ENCODE measurements around the gene PCYT1A. TPM values are rescaled to one million over a fixed set of nuclear protein-coding genes. Genes with fewer than 3 reads are reported as not detected.

The PCYT1A gene
- total and polyA plus RNA-seq, 8 donors: 11.8 to 127 (median 38.3) TPM

DNA sequence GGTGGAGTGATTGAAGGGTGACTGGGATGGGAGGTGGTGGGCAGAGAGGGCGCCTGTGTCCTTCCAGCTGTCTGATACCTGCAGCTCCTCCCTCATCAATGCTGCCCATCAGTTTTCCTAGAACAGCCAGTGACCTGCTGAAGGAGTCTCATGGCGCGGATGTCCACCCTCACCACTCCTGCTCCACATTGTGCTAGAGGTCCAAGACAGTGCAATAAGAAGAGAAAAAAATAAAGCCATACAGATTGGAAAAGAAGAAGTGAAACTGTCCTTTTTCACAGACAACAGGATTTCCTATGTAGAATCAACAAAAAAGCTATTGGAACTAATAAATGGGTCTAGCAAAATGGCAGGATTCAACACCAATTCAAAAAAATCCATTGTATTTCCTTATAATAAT, 83.7 kb downstream of the PCYT1A start:
- H3K4me1 ChIP-seq: peaks cover 0 to 29% (median 8%) of the 10 kb centered on the region in 4 donors
- no peak for DNase-seq
- H3K36me3 ChIP-seq: no peaks in the 10 kb centered on the region
- H3K27ac ChIP-seq: no peak overlapping the region
- H3K27me3 ChIP-seq: peaks cover 0 to 32% (median 3%) of the 10 kb centered on the region in 3 donors
- TF ChIP-seq POLR2A (IDR thresholded peaks at IDR 0.05): no peak
- no peak for TF ChIP-seq POLR2AphosphoS5 (IDR thresholded peaks at IDR 0.05)
- TF ChIP-seq, protein P1, sequence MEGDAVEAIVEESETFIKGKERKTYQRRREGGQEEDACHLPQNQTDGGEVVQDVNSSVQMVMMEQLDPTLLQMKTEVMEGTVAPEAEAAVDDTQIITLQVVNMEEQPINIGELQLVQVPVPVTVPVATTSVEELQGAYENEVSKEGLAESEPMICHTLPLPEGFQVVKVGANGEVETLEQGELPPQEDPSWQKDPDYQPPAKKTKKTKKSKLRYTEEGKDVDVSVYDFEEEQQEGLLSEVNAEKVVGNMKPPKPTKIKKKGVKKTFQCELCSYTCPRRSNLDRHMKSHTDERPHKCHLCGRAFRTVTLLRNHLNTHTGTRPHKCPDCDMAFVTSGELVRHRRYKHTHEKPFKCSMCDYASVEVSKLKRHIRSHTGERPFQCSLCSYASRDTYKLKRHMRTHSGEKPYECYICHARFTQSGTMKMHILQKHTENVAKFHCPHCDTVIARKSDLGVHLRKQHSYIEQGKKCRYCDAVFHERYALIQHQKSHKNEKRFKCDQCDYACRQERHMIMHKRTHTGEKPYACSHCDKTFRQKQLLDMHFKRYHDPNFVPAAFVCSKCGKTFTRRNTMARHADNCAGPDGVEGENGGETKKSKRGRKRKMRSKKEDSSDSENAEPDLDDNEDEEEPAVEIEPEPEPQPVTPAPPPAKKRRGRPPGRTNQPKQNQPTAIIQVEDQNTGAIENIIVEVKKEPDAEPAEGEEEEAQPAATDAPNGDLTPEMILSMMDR (IDR thresholded peaks at IDR 0.05): no peak
- TF ChIP-seq EP300 (IDR thresholded peaks at IDR 0.05): no peak
- peaks cover 0 to 4% (median 0%) of the 10 kb centered on the region in 4 donors for H3K9me3 ChIP-seq
- intact Hi-C loops (cut with DNase I; ENCODE audit: low total_unique reads): no loop called here
- H3K4me3 ChIP-seq: no peak overlapping the region
- WGBS, 5 donors: 69 to 97% (median 86%) methylated on average over 3 of the region's 3 CpGs

DNA sequence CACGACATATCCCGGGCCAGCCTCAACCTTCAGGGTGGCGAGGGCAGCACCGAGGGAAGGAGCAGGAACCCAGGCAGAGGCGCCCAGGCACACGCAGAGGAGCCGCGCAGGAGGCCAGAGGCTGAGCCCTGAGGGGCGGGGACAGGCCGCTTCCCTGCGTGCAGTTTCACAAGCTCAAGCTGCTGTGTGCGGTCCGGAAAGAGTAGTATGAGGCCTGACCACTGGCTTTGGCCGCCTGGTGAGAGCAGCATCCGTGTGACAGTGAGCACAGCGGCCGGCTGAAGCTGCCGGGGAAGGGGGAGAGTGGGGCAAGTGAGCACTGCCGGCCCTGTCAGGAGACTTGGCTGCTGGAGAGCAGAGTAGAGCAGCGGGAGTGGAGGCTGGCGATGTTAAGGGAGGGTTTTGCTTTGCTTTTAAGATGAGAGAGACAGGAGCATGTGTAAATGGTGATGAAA, 85.0 kb downstream of the PCYT1A start:
- peaks cover 0 to 26% (median 3%) of the 10 kb centered on the region in 3 donors for H3K27me3 ChIP-seq
- peak overlapping the region in 1 of 4 donors; percentile 9 for H3K4me3 ChIP-seq
- intact Hi-C loops (cut with DNase I; ENCODE audit: low total_unique reads): no loop called here
- WGBS, 5 donors: 34 to 65% (median 38%) methylated on average over 19 to 21 of the region's 21 CpGs
- peaks cover 0 to 23% (median 2%) of the 10 kb centered on the region in 4 donors for H3K4me1 ChIP-seq
- no peaks in the 10 kb centered on the region for H3K36me3 ChIP-seq
- DNase-seq: peak in 1 of 2 donors; percentile 67
- H3K27ac ChIP-seq: peak overlapping the region in 1 of 5 donors; percentile 26
- H3K9me3 ChIP-seq: peaks cover 0 to 4% (median 0%) of the 10 kb centered on the region in 4 donors
- TF ChIP-seq POLR2AphosphoS5 (IDR thresholded peaks at IDR 0.05) (no peak), POLR2A (IDR thresholded peaks at IDR 0.05) (no peak), EP300 (IDR thresholded peaks at IDR 0.05) (no peak)
- TF ChIP-seq, protein P1 (IDR thresholded peaks at IDR 0.05): no peak

DNA sequence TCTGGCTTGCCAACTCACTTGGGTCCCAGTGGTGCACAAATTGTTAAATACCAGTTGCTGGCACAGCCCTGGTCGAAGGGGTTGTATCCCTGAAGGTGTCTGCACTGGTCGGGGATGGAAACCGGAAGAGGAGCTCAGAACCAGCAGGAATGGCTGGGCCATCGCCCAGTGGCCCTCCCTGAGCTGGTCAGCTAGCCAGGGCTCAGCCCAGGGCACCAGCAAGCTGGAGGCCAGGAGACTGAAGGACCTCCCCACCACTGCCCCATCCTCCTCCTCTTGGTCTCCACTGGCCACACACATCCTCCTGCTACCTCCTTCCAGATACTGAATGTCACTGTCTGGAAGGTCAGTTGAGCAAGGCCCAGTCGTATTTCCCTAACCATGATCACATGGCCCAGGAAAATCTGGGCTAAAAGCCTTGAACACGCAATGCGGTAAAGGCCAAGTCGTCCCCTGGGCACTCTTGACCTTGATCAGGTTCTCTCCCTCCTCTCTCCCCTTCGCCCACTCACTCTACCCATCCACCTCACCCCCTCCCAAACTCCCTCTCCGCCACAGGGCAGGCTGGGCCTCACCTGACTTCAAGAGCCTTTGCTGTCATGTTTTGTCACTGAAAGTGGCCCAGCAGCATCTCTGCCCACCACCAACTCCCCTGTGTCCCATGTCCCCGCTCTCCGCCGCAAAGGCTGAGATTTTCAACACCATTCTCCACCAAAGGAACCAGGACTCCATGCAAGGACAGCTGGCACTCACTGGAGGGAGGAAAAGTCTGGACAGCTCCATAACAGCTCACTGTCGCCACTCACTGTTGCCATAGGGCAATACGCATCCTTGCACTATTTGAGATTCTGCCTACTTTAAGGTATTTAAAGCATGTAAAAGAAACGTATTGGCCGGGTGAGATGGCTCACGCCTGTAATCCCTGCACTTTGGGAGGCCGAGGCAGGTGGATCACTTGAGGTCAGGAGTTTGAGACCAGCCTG, 88.5 kb downstream of the PCYT1A start:
- peaks cover 0 to 14% (median 0%) of the 10 kb centered on the region in 3 donors for H3K27me3 ChIP-seq
- no peak overlapping the region for H3K4me3 ChIP-seq
- peaks cover 6 to 45% (median 9%) of the 10 kb centered on the region in 4 donors for H3K4me1 ChIP-seq
- 76 to 84% (median 78%) methylated on average over 14 to 19 of the region's 19 CpGs for WGBS, 5 donors
- intact Hi-C loops (cut with DNase I; ENCODE audit: low total_unique reads): loop anchor here (5.0 kb wide), 1 partner anchor 122 kb away; no protein-coding TSS in a partner anchor
- H3K9me3 ChIP-seq: no peaks in the 10 kb centered on the region
- no peaks in the 10 kb centered on the region for H3K36me3 ChIP-seq
- no peak for TF ChIP-seq POLR2A (IDR thresholded peaks at IDR 0.05)
- TF ChIP-seq, protein P1 (IDR thresholded peaks at IDR 0.05): no peak
- DNase-seq: no peak
- no peak overlapping the region for H3K27ac ChIP-seq

DNA sequence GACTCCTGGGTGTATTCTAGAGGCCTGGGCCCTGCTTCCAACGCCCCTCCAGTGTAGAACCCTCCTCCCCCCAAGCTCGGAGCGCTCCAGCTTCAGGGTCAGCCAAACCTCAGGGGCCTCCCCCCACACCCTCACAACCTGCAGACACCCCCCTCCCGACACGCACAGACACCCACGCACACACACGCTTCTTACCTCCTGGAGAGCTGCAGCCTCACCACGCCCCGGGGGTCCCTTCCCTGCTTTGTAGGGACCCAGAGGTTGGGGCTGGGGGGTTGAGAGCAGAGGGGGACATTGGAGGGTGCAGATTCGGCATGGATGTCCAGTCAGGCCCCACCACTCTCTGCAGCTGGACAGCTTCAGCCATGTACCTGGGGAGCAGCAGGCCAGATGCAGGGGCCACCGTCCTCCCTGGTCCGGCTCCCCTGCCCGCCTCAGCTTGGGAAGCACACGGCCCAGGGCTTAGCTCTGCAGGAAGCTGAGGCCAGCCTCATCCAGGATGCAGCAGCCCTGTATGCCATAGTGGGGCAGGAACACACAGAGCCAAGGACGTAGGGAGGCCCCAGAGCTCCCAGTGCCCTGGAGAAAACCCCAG, 89.3 kb downstream of the PCYT1A start:
- no peak for DNase-seq
- Histone ChIP-seq H3K27ac (no peak overlapping the region), H3K36me3 (no peaks in the 10 kb centered on the region), H3K9me3 (no peaks in the 10 kb centered on the region), H3K4me1 (peaks cover 15 to 47% (median 17%) of the 10 kb centered on the region in 4 donors), H3K27me3 (peaks cover 0 to 8% (median 0%) of the 10 kb centered on the region in 3 donors), H3K4me3 (no peak overlapping the region)
- 87 to 91% (median 89%) methylated on average over 10 to 15 of the region's 15 CpGs for WGBS, 5 donors
- intact Hi-C loops (cut with DNase I; ENCODE audit: low total_unique reads): loop anchor here (5.0 kb wide), 1 partner anchor 121 kb away; no protein-coding TSS in a partner anchor
- TF ChIP-seq, protein P1 (IDR thresholded peaks at IDR 0.05): no peak
